SK-N-MC (cell line): ENCODE data around the gene PAX5.

ENCODE experiments used
- EZH2 ChIP-seq: fragments of 200-600 bp; sonication (generic); IDR thresholded peaks from one replicate; pipeline ENCODE4 v1.6.1; 2017; ENCODE audit warnings: antibody characterized with exemption
- FOXP2 ChIP-seq: optimal IDR thresholded peaks from 2 replicates; pipeline ENCODE3; 2011; ENCODE audit warnings: mild to moderate bottlenecking, moderate library complexity; ENCODE audit not compliant: insufficient read depth; ENCODE audit errors: extremely low read length, control extremely low read depth
- POLR2AphosphoS5 ChIP-seq: IDR thresholded peaks from 2 replicates; pipeline ENCODE4 v1.6.1; 2012; ENCODE audit warnings: mild to moderate bottlenecking, low read depth, low read length, borderline replicate concordance

- TF ChIP-seq POLR2AphosphoS5: no peak
- no peak for TF ChIP-seq EZH2
- no peak for TF ChIP-seq FOXP2
Measured at GRCh38 chr9:36970007-36970888, 63.8 kb downstream of the PAX5 start.
